K562 (cell line): ENCODE results near the gene IFRD1.

Experiments
- ATF1 ChIP-seq, 2 experiments: fragments of 450-650 bp in 1 of 2; IDR thresholded peaks; 2 replicates each; pipeline ENCODE4 v1.6.1; 2016; ENCODE audit warnings: missing compliant biosample characterization in 1 of 2, missing genetic modification characterization in 1 of 2
- ATF2 ChIP-seq: sonication (generic); formaldehyde crosslinking; IDR thresholded peaks from 2 replicates; pipeline ENCODE4 v1.8.1; 2022; ENCODE audit warnings: missing genetic modification reagents
- CREB1 ChIP-seq, 2 experiments: sonication (generic) in 1 of 2; formaldehyde crosslinking in 1 of 2; IDR thresholded peaks; 2 replicates each; pipeline versions ENCODE4 v1.6.1 to v1.8.0; 2012 to 2022; ENCODE audit warnings: inconsistent platforms in 1 of 2, mild to moderate bottlenecking in 1 of 2, missing genetic modification reagents in 1 of 2, moderate library complexity in 1 of 2
- POLR2A ChIP-seq: fragments of 450-650 bp; conservative IDR thresholded peaks from 2 replicates; pipeline ENCODE4 v1.6.1; 2016
- YY1 ChIP-seq, 3 experiments: IDR thresholded peaks; 2 replicates each; pipeline ENCODE4 v1.6.1; 2011; ENCODE audit warnings: low read length in 2 of 3, mild to moderate bottlenecking in 2 of 3, moderate library complexity in 2 of 3, borderline replicate concordance in 1 of 3, control low read depth in 1 of 3, low read depth in 1 of 3; ENCODE audit not compliant: insufficient read depth in 3 of 3, insufficient replicate concordance in 2 of 3, control insufficient read depth in 1 of 3, insufficient read length in 1 of 3; ENCODE audit errors: extremely low read depth in 1 of 3
- ZBTB33 ChIP-seq: sonication (generic); formaldehyde crosslinking; IDR thresholded peaks from 2 replicates; pipeline ENCODE4 v1.8.1; 2023; ENCODE audit warnings: mild to moderate bottlenecking, missing genetic modification reagents

- no peak for TF ChIP-seq POLR2A
- TF ChIP-seq ATF1 (CRISPR knock-in tag; IDR thresholded peaks at IDR 0.05), result no peak
- TF ChIP-seq ATF1 (tag; IDR thresholded peaks at IDR 0.05), result no peak
- no peak for TF ChIP-seq ATF2 (CRISPR knock-in tag)
- no peak for TF ChIP-seq YY1 (IDR thresholded peaks at IDR 0.05; ENCODE audit: borderline replicate concordance in 1 of 3, control insufficient read depth in 1 of 3, extremely low read depth in 1 of 3, insufficient read depth in 3 of 3, insufficient read length in 1 of 3, insufficient replicate concordance in 2 of 3, low read depth in 1 of 3, low read length in 2 of 3)
- no peak for TF ChIP-seq ZBTB33 (CRISPR knock-in tag)
- TF ChIP-seq CREB1 (IDR thresholded peaks at IDR 0.05), result no peak
- no peak for TF ChIP-seq CREB1 (CRISPR knock-in tag; IDR thresholded peaks at IDR 0.05)
Measured at GRCh38 chr7:112431803-112432202, 18.5 kb upstream of the IFRD1 start.
